GM13977 (cell line): ENCODE data around the gene BARD1.
A peak's percentile ranks its signal among the peaks of the same experiment; 100 is the strongest.

Experiments
- DNase-seq: peaks from one replicate; pipeline ENCODE4 v3.0.0; 2012; ENCODE audit warnings: low spot score
- in situ Hi-C: fragments of 300-500 bp; cut with MboI; formaldehyde crosslinking; loops from one replicate; pipeline ENCODE4 v1.12.0; 2022; ENCODE audit warnings: low sequenced_read_pairs, low pct_unique_long_range_greater_than_20kb, mixed read lengths, inconsistent platforms; ENCODE audit not compliant: unreplicated experiment
- TF ChIP-seq, protein P1 (sequence below): IDR thresholded peaks from 2 replicates; pipeline ENCODE4 v1.5.1; 2012; ENCODE audit warnings: mild to moderate bottlenecking, control low read depth; ENCODE audit not compliant: insufficient read depth; ENCODE audit errors: extremely low read depth, missing control alignments

Gene BARD1

DNA sequence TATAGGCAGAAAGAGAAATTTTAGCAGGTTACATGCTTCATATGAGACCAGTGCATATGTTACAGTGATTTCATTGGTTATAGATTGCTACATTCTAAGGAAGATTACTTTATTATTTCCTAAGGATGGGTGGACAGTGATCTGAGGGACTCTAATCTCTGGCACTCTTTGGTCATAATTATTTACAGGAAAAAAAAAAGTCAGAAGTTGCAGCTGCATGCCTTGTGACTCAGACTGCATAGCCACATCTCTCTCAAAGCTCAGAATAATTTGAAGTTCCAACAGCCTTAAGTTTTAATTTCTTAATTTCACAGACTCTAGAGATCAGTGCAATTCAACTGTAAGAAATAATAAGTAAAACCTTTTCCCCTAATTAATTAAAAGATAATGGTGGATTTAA lies 27.1 kb upstream of the BARD1 start:
- in situ Hi-C loops: no loop called here
- DNase-seq: no peak
- TF ChIP-seq, protein P1, sequence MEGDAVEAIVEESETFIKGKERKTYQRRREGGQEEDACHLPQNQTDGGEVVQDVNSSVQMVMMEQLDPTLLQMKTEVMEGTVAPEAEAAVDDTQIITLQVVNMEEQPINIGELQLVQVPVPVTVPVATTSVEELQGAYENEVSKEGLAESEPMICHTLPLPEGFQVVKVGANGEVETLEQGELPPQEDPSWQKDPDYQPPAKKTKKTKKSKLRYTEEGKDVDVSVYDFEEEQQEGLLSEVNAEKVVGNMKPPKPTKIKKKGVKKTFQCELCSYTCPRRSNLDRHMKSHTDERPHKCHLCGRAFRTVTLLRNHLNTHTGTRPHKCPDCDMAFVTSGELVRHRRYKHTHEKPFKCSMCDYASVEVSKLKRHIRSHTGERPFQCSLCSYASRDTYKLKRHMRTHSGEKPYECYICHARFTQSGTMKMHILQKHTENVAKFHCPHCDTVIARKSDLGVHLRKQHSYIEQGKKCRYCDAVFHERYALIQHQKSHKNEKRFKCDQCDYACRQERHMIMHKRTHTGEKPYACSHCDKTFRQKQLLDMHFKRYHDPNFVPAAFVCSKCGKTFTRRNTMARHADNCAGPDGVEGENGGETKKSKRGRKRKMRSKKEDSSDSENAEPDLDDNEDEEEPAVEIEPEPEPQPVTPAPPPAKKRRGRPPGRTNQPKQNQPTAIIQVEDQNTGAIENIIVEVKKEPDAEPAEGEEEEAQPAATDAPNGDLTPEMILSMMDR: no peak

DNA sequence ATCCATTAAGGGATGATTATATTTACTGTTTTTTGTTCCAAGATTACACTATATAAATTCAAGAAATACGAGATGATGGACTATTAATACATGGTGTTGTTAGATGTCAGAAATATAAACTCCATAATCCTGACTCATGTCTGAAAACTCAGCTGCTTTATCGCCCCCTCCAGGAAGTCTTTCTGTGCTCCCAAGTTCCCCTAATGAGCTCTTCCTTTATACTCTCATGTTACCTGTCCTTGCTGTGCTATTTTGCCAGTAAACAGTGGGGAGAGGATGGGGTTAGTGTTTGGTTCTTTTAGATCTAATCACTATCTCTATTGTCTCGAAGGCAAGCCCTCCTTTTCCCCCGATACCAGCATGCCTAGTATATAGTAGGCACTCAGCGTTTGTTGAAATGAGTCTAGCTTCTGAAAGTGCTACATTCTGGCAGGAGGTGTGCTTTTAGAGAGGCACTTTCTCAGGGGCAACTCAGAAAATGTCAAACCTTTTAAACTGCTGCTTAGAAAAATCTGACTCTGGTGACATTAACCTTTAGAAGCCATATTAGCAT lies 21.4 kb upstream of the BARD1 start:
- in situ Hi-C loops: no loop called here
- TF ChIP-seq, protein P1: peak; percentile 32
- DNase-seq: no peak

DNA sequence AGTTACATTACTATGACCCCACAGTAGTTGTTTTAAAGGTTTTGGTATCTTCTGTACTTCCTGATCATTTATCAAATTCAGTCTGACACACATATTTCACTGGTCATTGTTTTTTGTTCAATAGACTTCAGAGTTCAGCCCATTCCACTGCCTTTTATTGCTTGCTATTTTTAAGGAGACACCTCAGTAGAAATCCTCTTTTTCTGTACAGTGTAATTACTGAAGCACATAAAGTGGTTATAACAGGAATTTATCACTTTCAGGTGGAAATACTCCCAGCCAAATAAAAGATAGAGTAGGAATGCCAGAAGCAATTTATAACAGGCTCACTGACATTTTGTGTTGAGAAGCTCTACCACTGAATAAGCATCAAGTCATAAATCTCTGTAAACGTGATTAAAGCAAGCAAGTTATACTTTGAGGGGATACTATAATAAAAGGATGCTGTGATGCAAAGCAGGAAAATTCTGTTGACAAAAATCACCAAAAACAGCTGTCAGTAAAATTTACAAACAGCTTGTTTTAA lies 6.6 kb upstream of the BARD1 start:
- in situ Hi-C loops: no loop called here
- TF ChIP-seq, protein P1: no peak

DNA sequence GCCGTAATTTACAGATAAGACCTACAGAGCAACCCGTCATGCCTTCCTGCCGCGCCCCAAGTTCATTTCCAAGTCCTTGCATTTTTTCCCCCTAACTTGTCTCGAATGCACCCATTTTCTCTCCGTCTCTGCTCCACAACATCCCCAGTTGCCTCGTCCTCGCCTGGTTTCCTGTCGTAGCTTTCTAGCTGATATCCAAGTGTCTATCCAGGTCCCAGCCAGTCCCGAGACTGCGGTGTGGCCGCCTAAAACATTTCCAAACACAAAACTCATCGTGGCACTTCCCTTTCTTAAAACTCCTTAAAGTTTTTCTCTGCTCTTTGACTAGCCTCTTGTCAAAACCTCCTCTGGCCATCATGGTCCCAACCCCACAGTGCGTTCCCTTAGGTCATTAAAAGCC lies 1.2 kb upstream of the BARD1 start:
- DNase-seq: no peak
- in situ Hi-C loops: no loop called here
- TF ChIP-seq, protein P1: no peak

More for the DNA sequence above, 6.6 kb upstream of the BARD1 start:
- DNase-seq: no peak

DNA sequence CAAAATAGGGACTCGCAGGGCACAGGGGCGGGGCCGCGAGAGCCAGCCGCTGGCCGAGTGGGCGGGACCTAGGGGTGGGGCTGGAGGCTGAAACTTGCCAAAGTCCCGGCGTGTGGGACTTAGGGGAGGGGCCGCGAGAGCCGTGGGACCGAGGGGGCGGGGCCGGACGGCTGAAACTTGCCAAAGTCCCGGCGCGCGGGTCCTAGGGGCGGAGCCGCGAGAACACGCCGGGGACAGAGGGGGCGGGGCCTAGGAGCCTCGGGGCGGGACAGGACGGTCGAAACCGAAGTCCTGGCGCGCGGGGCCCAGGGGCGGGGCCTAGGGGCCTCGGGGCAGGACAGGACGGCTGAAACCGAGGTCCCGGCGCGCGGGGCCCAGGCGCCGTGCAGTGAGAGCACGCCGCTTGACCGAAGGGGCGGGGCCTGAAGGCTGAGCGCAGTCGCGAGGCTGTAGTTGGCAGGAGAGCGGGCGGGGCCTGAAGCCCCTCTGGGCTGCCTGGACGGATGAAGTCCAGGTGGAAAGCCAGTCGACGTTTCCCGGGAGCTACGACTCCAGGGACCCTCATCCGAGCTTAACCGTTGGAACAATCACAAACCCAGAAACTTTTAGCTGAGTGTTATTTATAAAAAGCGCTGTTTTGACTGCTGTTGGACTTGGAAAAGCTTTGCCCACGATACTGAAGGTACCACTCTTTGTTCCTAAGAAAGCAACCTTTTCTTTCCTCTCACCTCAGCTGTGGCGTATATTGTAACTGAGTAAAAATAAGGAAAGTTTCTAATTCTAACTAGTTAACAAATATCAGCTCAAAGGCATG lies 475 bp upstream of the BARD1 start:
- TF ChIP-seq, protein P1: no peak
- peak; percentile 98 for DNase-seq
- in situ Hi-C loops: no loop called here

DNA sequence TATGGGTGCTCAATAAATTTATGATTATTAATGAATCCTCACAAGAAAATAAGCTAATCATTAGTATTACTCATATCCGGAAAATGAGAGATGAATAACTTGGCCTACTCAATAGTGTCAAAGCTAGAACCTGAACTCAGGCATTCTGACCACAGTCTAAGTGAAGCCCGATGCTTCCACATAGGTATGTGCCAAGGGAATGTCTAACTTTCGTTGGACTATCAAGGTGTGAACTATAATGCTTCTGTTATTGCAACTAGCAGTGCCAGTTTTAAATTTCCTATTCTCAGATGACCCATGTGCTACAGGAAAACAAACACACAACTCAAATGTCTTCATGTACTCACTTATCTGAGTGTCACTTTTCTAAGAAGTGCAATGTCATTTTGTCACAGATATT lies 1.8 kb downstream of the BARD1 start:
- in situ Hi-C loops: no loop called here
- TF ChIP-seq, protein P1: no peak
- DNase-seq: no peak
